Astrocyte (in vitro differentiated cells and primary cell): ENCODE measurements around the gene NEURL3. TPM values are rescaled to one million over a fixed set of nuclear protein-coding genes. Genes with fewer than 3 reads are reported as not detected.

Source experiments
- DNase-seq: peaks from one replicate; pipeline ENCODE4 v3.0.0-alpha.2; 2010; ENCODE audit warnings: low read depth
- FAIRE-seq: peaks from 2 replicates; lab custom pipeline; 2011; peaks lifted over from hg19 to GRCh38; lab: Jason Lieb, UNC
- H2AFZ ChIP-seq: 2 replicates; pipeline ENCODE4 v1.6.0; 2012; ENCODE audit warnings: low read depth, low read length, inconsistent platforms
- H3K27ac ChIP-seq: 2 replicates; pipeline ENCODE4 v1.5.1; 2011; ENCODE audit warnings: low read depth, low read length, inconsistent platforms
- H3K27me3 ChIP-seq: 2 replicates; pipeline ENCODE4 v1.6.0; 2011; ENCODE audit warnings: low read length, inconsistent platforms; ENCODE audit not compliant: insufficient read depth
- H3K36me3 ChIP-seq: 2 replicates; pipeline ENCODE4 v1.5.1; 2011; ENCODE audit warnings: low read length, inconsistent platforms; ENCODE audit not compliant: insufficient read depth
- H3K4me1 ChIP-seq: 2 replicates; pipeline ENCODE4 v1.5.1; 2011; ENCODE audit warnings: low read length, inconsistent platforms; ENCODE audit not compliant: insufficient read depth
- H3K4me2 ChIP-seq: 2 replicates; pipeline ENCODE4 v1.6.0; 2012; ENCODE audit warnings: low read length, inconsistent platforms
- H3K4me3 ChIP-seq: 2 replicates; pipeline ENCODE4 v1.5.1; 2011; ENCODE audit warnings: low read depth, mild to moderate bottlenecking, low read length, inconsistent platforms; ENCODE audit not compliant: insufficient read depth
- H3K79me2 ChIP-seq: 2 replicates; pipeline ENCODE4 v1.6.0; 2012; ENCODE audit warnings: mild to moderate bottlenecking, low read length, inconsistent platforms; ENCODE audit not compliant: insufficient read depth
- H3K9ac ChIP-seq: 2 replicates; pipeline ENCODE4 v1.6.0; 2012; ENCODE audit warnings: mild to moderate bottlenecking, low read length, inconsistent platforms
- H3K9me3 ChIP-seq: 2 replicates; pipeline ENCODE4 v1.5.1; 2012; ENCODE audit warnings: low read depth, mild to moderate bottlenecking, low read length, inconsistent platforms; ENCODE audit not compliant: insufficient read depth
- H4K20me1 ChIP-seq: 2 replicates; pipeline ENCODE4 v1.6.0; 2012; ENCODE audit warnings: low read length, inconsistent platforms; ENCODE audit not compliant: insufficient read depth
- H3K27ac Mint-ChIP-seq: one replicate; pipeline ENCODE4 v1.8.0; 2021; ENCODE audit warnings: mild to moderate bottlenecking, mixed read lengths; ENCODE audit not compliant: unreplicated experiment
- H3K27me3 Mint-ChIP-seq: one replicate; pipeline ENCODE4 v1.8.0; 2021; ENCODE audit warnings: low read depth, mixed read lengths; ENCODE audit not compliant: unreplicated experiment
- H3K36me3 Mint-ChIP-seq: one replicate; pipeline ENCODE4 v1.8.0; 2021; ENCODE audit warnings: low read depth, mixed read lengths; ENCODE audit not compliant: unreplicated experiment
- H3K4me1 Mint-ChIP-seq: one replicate; pipeline ENCODE4 v1.8.0; 2021; ENCODE audit warnings: low read depth, mixed read lengths; ENCODE audit not compliant: unreplicated experiment
- H3K4me3 Mint-ChIP-seq: one replicate; pipeline ENCODE4 v1.8.0; 2021; ENCODE audit warnings: mild to moderate bottlenecking, moderate library complexity, mixed read lengths; ENCODE audit not compliant: unreplicated experiment
- H3K9me3 Mint-ChIP-seq: one replicate; pipeline ENCODE4 v1.8.0; 2021; ENCODE audit warnings: mild to moderate bottlenecking, mixed read lengths; ENCODE audit not compliant: unreplicated experiment
- CTCF ChIP-seq: IDR thresholded peaks from 2 replicates; pipeline ENCODE4 v1.5.1; 2011; ENCODE audit warnings: low read depth, mild to moderate bottlenecking, inconsistent platforms, low read length, moderate library complexity; ENCODE audit not compliant: insufficient read depth
- EZH2 ChIP-seq: IDR thresholded peaks from 2 replicates; pipeline ENCODE4 v1.6.1; 2012; ENCODE audit warnings: mild to moderate bottlenecking, low read length, inconsistent platforms; ENCODE audit not compliant: insufficient read depth
- total RNA-seq: library from RNA; stranded (reverse); gene quantifications from 2 replicates; pipeline ENCODE4 v1.2.1, GENCODE V29; 2021

NEURL3 gene
- total RNA-seq, 1 donor from 2014 or later: 0.34 TPM

GRCh38 chr2:96484091-96484490 is 21.1 kb downstream of the NEURL3 start:
- no peaks in the 10 kb centered on the region for H3K36me3 Mint-ChIP-seq
- peaks cover 10% of the 10 kb centered on the region for H3K9me3 Mint-ChIP-seq
- TF ChIP-seq EZH2 (no peak), CTCF (no peak)
- H3K4me3 ChIP-seq: no peak overlapping the region
- H3K4me2 ChIP-seq: no peak overlapping the region
- no peaks in the 10 kb centered on the region for H3K79me2 ChIP-seq
- H3K4me3 Mint-ChIP-seq: no peak overlapping the region
- no peaks in the 10 kb centered on the region for H3K36me3 ChIP-seq
- no peak overlapping the region for H3K27ac ChIP-seq
- FAIRE-seq (no peak), DNase-seq (no peak)
- H3K27me3 Mint-ChIP-seq: peaks cover 2% of the 10 kb centered on the region
- peaks cover 6% of the 10 kb centered on the region for H3K4me1 Mint-ChIP-seq
- no peak overlapping the region for H3K27ac Mint-ChIP-seq
- H3K4me1 ChIP-seq: peaks cover 4% of the 10 kb centered on the region
- no peak overlapping the region for H3K9ac ChIP-seq
- peaks cover under 1% of the 10 kb centered on the region for H3K27me3 ChIP-seq
- no peaks in the 10 kb centered on the region for H3K9me3 ChIP-seq
- no peak overlapping the region for H2AFZ ChIP-seq
- no peaks in the 10 kb centered on the region for H4K20me1 ChIP-seq

GRCh38 chr2:96477458-96477857 is 27.7 kb downstream of the NEURL3 start:
- Histone ChIP-seq H3K9me3 (no peaks in the 10 kb centered on the region), H3K79me2 (no peaks in the 10 kb centered on the region), H3K4me1 (no peaks in the 10 kb centered on the region), H3K27ac (no peak overlapping the region), H3K9ac (no peak overlapping the region), H3K27me3 (peaks cover 5% of the 10 kb centered on the region), H3K4me2 (no peak overlapping the region), H3K4me3 (no peak overlapping the region), H2AFZ (no peak overlapping the region), H4K20me1 (no peaks in the 10 kb centered on the region), H3K36me3 (no peaks in the 10 kb centered on the region)
- H3K4me1 Mint-ChIP-seq: peaks cover 5% of the 10 kb centered on the region
- no peaks in the 10 kb centered on the region for H3K9me3 Mint-ChIP-seq
- FAIRE-seq (no peak), DNase-seq (no peak)
- no peak overlapping the region for H3K27ac Mint-ChIP-seq
- H3K4me3 Mint-ChIP-seq: no peak overlapping the region
- no peaks in the 10 kb centered on the region for H3K36me3 Mint-ChIP-seq
- TF ChIP-seq EZH2 (no peak), CTCF (no peak)
- no peaks in the 10 kb centered on the region for H3K27me3 Mint-ChIP-seq

- Histone ChIP-seq H3K9me3 (no peaks in the 10 kb centered on the region), H3K9ac (no peak overlapping the region), H3K4me3 (no peak overlapping the region), H3K27ac (no peak overlapping the region), H3K79me2 (no peaks in the 10 kb centered on the region), H3K4me1 (no peaks in the 10 kb centered on the region), H3K4me2 (no peak overlapping the region), H4K20me1 (no peaks in the 10 kb centered on the region), H3K27me3 (peaks cover 5% of the 10 kb centered on the region), H2AFZ (no peak overlapping the region), H3K36me3 (no peaks in the 10 kb centered on the region)
- Mint-ChIP-seq H3K4me1 (peaks cover 5% of the 10 kb centered on the region), H3K27ac (no peak overlapping the region), H3K9me3 (no peaks in the 10 kb centered on the region), H3K27me3 (no peaks in the 10 kb centered on the region), H3K36me3 (no peaks in the 10 kb centered on the region), H3K4me3 (no peak overlapping the region)
- TF ChIP-seq EZH2: no peak
- no peak for TF ChIP-seq CTCF
- no peak for DNase-seq
- FAIRE-seq: no peak
Observed at GRCh38 chr2:96471772-96472171, 33.4 kb downstream of the NEURL3 start.
